Measurements from ENCODE around the gene SULT2A1.

SULT2A1 gene

GRCh38 chr19:47842941-47843340, 43.2 kb downstream of the SULT2A1 start:
- H3K4me3 ChIP-seq (ENCODE audit: control insufficient read depth, low read depth, low read length) = no peak overlapping the region
- DNase-seq (ENCODE audit: low read depth) = no peak
- no peak for TF ChIP-seq CTCF (IDR thresholded peaks at IDR 0.05; ENCODE audit: control insufficient read depth, insufficient read depth, low read depth, low read length, missing control alignments)

- no peak for DNase-seq (ENCODE audit: low read depth)
- TF ChIP-seq CTCF (IDR thresholded peaks at IDR 0.05; ENCODE audit: control insufficient read depth, insufficient read depth, low read depth, low read length, missing control alignments) = no peak
- H3K4me3 ChIP-seq (ENCODE audit: control insufficient read depth, low read depth, low read length) = no peak overlapping the region
Measured at GRCh38 chr19:47839913-47840312, 46.2 kb downstream of the SULT2A1 start.

- no peak for DNase-seq (ENCODE audit: low read depth)
- no peak overlapping the region for H3K4me3 ChIP-seq (ENCODE audit: control insufficient read depth, low read depth, low read length)
- no peak for TF ChIP-seq CTCF (IDR thresholded peaks at IDR 0.05; ENCODE audit: control insufficient read depth, insufficient read depth, low read depth, low read length, missing control alignments)
Measured at GRCh38 chr19:47839411-47839810, 46.7 kb downstream of the SULT2A1 start.

GRCh38 chr19:47836038-47836437, 50.1 kb downstream of the SULT2A1 start:
- DNase-seq (ENCODE audit: low read depth) = no peak
- H3K4me3 ChIP-seq (ENCODE audit: control insufficient read depth, low read depth, low read length) = no peak overlapping the region

GRCh38 chr19:47832723-47833122, 53.4 kb downstream of the SULT2A1 start:
- TF ChIP-seq CTCF (IDR thresholded peaks at IDR 0.05; ENCODE audit: control insufficient read depth, insufficient read depth, low read depth, low read length, missing control alignments) = no peak
- H3K4me3 ChIP-seq (ENCODE audit: control insufficient read depth, low read depth, low read length) = no peak overlapping the region
- no peak for DNase-seq (ENCODE audit: low read depth)

More at GRCh38 chr19:47836038-47836437, 50.1 kb downstream of the SULT2A1 start:
- no peak for TF ChIP-seq CTCF (IDR thresholded peaks at IDR 0.05; ENCODE audit: control insufficient read depth, insufficient read depth, low read depth, low read length, missing control alignments)

GRCh38 chr19:47826800-47827199, 59.3 kb downstream of the SULT2A1 start:
- TF ChIP-seq CTCF (IDR thresholded peaks at IDR 0.05; ENCODE audit: control insufficient read depth, insufficient read depth, low read depth, low read length, missing control alignments) = no peak
- no peak overlapping the region for H3K4me3 ChIP-seq (ENCODE audit: control insufficient read depth, low read depth, low read length)
- DNase-seq (ENCODE audit: low read depth) = no peak

GRCh38 chr19:47824396-47824795, 61.7 kb downstream of the SULT2A1 start:
- no peak overlapping the region for H3K4me3 ChIP-seq (ENCODE audit: control insufficient read depth, low read depth, low read length)
- DNase-seq (ENCODE audit: low read depth) = no peak
- TF ChIP-seq CTCF (IDR thresholded peaks at IDR 0.05; ENCODE audit: control insufficient read depth, insufficient read depth, low read depth, low read length, missing control alignments) = no peak
